Hepatocyte (in vitro differentiated cells): ENCODE results near the gene MTNR1A. TPM values are rescaled to one million over a fixed set of nuclear protein-coding genes. Genes with fewer than 3 reads are reported as not detected.

Experiments
- DNase-seq: peaks from one replicate; pipeline ENCODE4 v3.0.0-alpha.2; 2016; ENCODE audit warnings: low spot score
- H2AFZ ChIP-seq: fragments of 200-600 bp; sonication (generic); 2 replicates; pipeline ENCODE4 v1.6.0; 2016; ENCODE audit warnings: antibody characterized with exemption, mild to moderate bottlenecking
- H3K27ac ChIP-seq: fragments of 200-600 bp; sonication (generic); 2 replicates; pipeline ENCODE4 v1.5.1; 2016; ENCODE audit warnings: mild to moderate bottlenecking
- H3K27me3 ChIP-seq: fragments of 200-600 bp; sonication (generic); 2 replicates; pipeline ENCODE4 v1.6.1; 2016
- H3K36me3 ChIP-seq: fragments of 200-600 bp; sonication (generic); replicated peaks from 2 replicates; pipeline ENCODE4 v1.5.1; 2016; ENCODE audit warnings: low read depth; ENCODE audit not compliant: insufficient read depth
- H3K4me1 ChIP-seq: fragments of 200-600 bp; sonication (generic); 2 replicates; pipeline ENCODE4 v1.5.1; 2016; ENCODE audit warnings: mild to moderate bottlenecking, moderate library complexity; ENCODE audit not compliant: insufficient read depth
- H3K4me2 ChIP-seq: fragments of 200-600 bp; sonication (generic); 2 replicates; pipeline ENCODE4 v1.6.0; 2016
- H3K4me3 ChIP-seq: fragments of 200-600 bp; sonication (generic); 2 replicates; pipeline ENCODE4 v1.5.1; 2016; ENCODE audit warnings: mild to moderate bottlenecking
- H3K79me2 ChIP-seq: fragments of 200-600 bp; sonication (generic); 2 replicates; pipeline ENCODE4 v1.6.0; 2017; ENCODE audit warnings: mild to moderate bottlenecking
- H3K9me2 ChIP-seq: fragments of 200-600 bp; sonication (generic); replicated peaks from 2 replicates; pipeline ENCODE4 v1.6.0; 2017; ENCODE audit warnings: mild to moderate bottlenecking; ENCODE audit not compliant: insufficient read depth
- H3K9me3 ChIP-seq: fragments of 200-600 bp; sonication (generic); 2 replicates; pipeline ENCODE4 v1.5.1; 2016; ENCODE audit warnings: low read depth, mild to moderate bottlenecking
- H4K20me1 ChIP-seq: fragments of 200-600 bp; sonication (generic); 2 replicates; pipeline ENCODE4 v1.6.0; 2016; ENCODE audit warnings: mild to moderate bottlenecking; ENCODE audit not compliant: insufficient read depth, poor library complexity, severe bottlenecking
- EZH2 ChIP-seq: fragments of 200-600 bp; sonication (generic); IDR thresholded peaks from 2 replicates; pipeline ENCODE4 v1.6.1; 2016; ENCODE audit warnings: antibody characterized with exemption, mild to moderate bottlenecking, borderline replicate concordance
- EZH2phosphoT487 ChIP-seq: fragments of 200-600 bp; sonication (generic); IDR thresholded peaks from one replicate; pipeline ENCODE4 v1.6.1; 2018; ENCODE audit warnings: antibody characterized with exemption, mild to moderate bottlenecking, low read depth, moderate library complexity; ENCODE audit not compliant: unreplicated experiment, severe bottlenecking
- WGBS: methylation state at CpG from one replicate; pipeline ENCODE4 v1.1.6; 2016; ENCODE audit warnings: low lambda C conversion rate; ENCODE audit errors: missing lambda C conversion rate; 5-methylcytosine and 5-hydroxymethylcytosine counted together
- polyA plus RNA-seq: library from polyadenylated mRNA; unstranded; fragments of >200 nt; fragmentation: Nextera tagmentation; extraction: Ambion mirVana; gene quantifications from 2 replicates; pipeline ENCODE4 v1.2.1, GENCODE V29; 2016
- total RNA-seq: library from RNA; depleted of rRNA; stranded (reverse); fragments of >200 nt; gene quantifications from 2 replicates; pipeline ENCODE4 v1.2.3, GENCODE V29; 2014
- TF ChIP-seq, protein P1 (sequence below): fragments of 200-600 bp; sonication (generic); IDR thresholded peaks from 2 replicates; pipeline ENCODE4 v1.5.1; 2016; ENCODE audit warnings: antibody characterized with exemption, mild to moderate bottlenecking; ENCODE audit not compliant: poor library complexity

The MTNR1A gene
- total and polyA plus RNA-seq, 2 experiments from 2014 or later = not detected

- H3K9me3 ChIP-seq = no peaks in the 10 kb centered on the region
- H2AFZ ChIP-seq = no peak overlapping the region
- DNase-seq = no peak
- H4K20me1 ChIP-seq = no peaks in the 10 kb centered on the region
- no peaks in the 10 kb centered on the region for H3K4me1 ChIP-seq
- no peak overlapping the region for H3K4me3 ChIP-seq
- no peak overlapping the region for H3K4me2 ChIP-seq
- H3K9me2 ChIP-seq = no peaks in the 10 kb centered on the region
- H3K27me3 ChIP-seq = no peaks in the 10 kb centered on the region
- WGBS = 88% methylated on average over 7 of the region's 7 CpGs
- no peak overlapping the region for H3K27ac ChIP-seq
- TF ChIP-seq EZH2 (no peak), EZH2phosphoT487 (no peak)
- TF ChIP-seq, protein P1, sequence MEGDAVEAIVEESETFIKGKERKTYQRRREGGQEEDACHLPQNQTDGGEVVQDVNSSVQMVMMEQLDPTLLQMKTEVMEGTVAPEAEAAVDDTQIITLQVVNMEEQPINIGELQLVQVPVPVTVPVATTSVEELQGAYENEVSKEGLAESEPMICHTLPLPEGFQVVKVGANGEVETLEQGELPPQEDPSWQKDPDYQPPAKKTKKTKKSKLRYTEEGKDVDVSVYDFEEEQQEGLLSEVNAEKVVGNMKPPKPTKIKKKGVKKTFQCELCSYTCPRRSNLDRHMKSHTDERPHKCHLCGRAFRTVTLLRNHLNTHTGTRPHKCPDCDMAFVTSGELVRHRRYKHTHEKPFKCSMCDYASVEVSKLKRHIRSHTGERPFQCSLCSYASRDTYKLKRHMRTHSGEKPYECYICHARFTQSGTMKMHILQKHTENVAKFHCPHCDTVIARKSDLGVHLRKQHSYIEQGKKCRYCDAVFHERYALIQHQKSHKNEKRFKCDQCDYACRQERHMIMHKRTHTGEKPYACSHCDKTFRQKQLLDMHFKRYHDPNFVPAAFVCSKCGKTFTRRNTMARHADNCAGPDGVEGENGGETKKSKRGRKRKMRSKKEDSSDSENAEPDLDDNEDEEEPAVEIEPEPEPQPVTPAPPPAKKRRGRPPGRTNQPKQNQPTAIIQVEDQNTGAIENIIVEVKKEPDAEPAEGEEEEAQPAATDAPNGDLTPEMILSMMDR = no peak
- no peaks in the 10 kb centered on the region for H3K79me2 ChIP-seq
- no peaks in the 10 kb centered on the region for H3K36me3 ChIP-seq
Observed at GRCh38 chr4:186593587-186593973, 38.2 kb upstream of the MTNR1A start.

DNA sequence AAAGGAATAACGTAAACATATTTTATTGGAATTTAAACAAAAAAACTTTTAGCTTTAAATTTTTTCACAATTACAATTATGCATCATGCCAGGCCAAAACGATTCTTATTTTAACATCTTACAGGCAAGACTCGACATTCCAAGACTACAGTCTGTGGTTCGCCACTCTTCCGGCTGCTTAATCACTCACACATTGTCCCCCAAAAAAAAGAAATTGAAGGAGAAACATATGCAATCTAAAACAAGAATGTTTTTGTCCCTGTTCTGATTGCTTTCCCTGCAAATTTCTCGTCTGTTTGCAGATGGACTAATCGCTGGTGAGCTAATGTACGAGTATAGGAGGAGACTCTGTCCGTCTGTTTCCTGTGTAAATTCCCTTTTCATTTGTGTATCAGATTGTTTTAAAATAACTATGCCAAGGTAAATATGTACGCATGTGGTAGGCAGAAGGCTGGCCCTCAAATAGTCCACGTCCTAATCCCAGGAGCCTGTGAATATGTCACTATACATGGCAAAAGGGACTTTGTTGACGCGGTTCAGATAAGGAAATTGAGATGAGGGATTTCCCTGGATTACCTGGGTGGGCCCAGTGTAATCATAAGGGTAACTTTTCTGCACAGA, 37.7 kb upstream of the MTNR1A start:
- no peaks in the 10 kb centered on the region for H4K20me1 ChIP-seq
- H3K27me3 ChIP-seq = no peaks in the 10 kb centered on the region
- no peaks in the 10 kb centered on the region for H3K79me2 ChIP-seq
- no peak overlapping the region for H3K27ac ChIP-seq
- H3K9me3 ChIP-seq = no peaks in the 10 kb centered on the region
- WGBS = 86% methylated on average over 13 of the region's 13 CpGs
- no peak overlapping the region for H3K4me2 ChIP-seq
- H3K4me3 ChIP-seq = no peak overlapping the region
- H3K9me2 ChIP-seq = no peaks in the 10 kb centered on the region
- no peaks in the 10 kb centered on the region for H3K36me3 ChIP-seq
- no peak for DNase-seq
- H2AFZ ChIP-seq = no peak overlapping the region
- no peaks in the 10 kb centered on the region for H3K4me1 ChIP-seq
- TF ChIP-seq, protein P1 = no peak
- TF ChIP-seq EZH2phosphoT487 = no peak
- no peak for TF ChIP-seq EZH2

DNA sequence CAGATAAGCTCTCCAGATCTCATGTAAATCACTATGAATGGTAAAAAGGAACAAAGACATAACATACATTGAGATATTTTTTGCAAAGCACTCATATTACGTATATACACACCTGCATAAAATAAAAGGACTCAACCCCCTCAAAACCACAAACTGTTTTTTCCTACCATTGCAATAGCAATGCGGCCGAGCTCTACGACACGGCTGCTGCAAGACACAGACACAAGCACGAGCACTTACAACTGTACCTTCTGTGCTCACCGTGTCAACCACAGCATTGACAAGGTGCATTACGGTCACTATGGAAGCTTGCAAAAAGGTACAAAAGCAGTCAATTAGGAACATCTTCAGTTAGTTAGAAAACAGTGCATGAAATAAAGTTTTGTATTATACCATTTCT, 37.1 kb upstream of the MTNR1A start:
- H3K4me3 ChIP-seq = no peak overlapping the region
- TF ChIP-seq EZH2 (no peak), EZH2phosphoT487 (no peak)
- TF ChIP-seq, protein P1 = no peak
- no peak overlapping the region for H3K4me2 ChIP-seq
- no peak overlapping the region for H2AFZ ChIP-seq
- 96% methylated on average over 8 of the region's 8 CpGs for WGBS
- no peak overlapping the region for H3K27ac ChIP-seq
- H3K9me3 ChIP-seq = no peaks in the 10 kb centered on the region
- no peaks in the 10 kb centered on the region for H3K27me3 ChIP-seq
- H3K36me3 ChIP-seq = no peaks in the 10 kb centered on the region
- no peak for DNase-seq
- no peaks in the 10 kb centered on the region for H3K79me2 ChIP-seq
- H3K9me2 ChIP-seq = no peaks in the 10 kb centered on the region
- H3K4me1 ChIP-seq = no peaks in the 10 kb centered on the region
- H4K20me1 ChIP-seq = no peaks in the 10 kb centered on the region
